BJ (cell line): ENCODE measurements around the gene KRTAP10-11. TPM values are rescaled to one million over a fixed set of nuclear protein-coding genes. Genes with fewer than 3 reads are reported as not detected.

Experiments used
- CTCF ChIA-PET: fragments of 350-600 bp; formaldehyde crosslinking; extraction: SDS; loops from one replicate; lab custom pipeline; 2021; ENCODE audit warnings: antibody characterized with exemption, inconsistent platforms; lab: Yijun Ruan, JAX
- POLR2A ChIA-PET: fragments of 300-600 bp; sonication (Branson Sonifier 250); formaldehyde crosslinking; extraction: SDS; loops from one replicate; lab custom pipeline; 2021; ENCODE audit warnings: antibody characterized with exemption; lab: Charles Lee
- DNase-seq: peaks from one replicate; pipeline ENCODE4 v3.0.0-alpha.2; 2011; ENCODE audit warnings: low read depth
- H3K27me3 ChIP-seq: 2 replicates; pipeline ENCODE4 v1.6.0; 2011; ENCODE audit warnings: low read length; ENCODE audit not compliant: control insufficient read depth, insufficient read depth
- H3K36me3 ChIP-seq: 2 replicates; pipeline ENCODE4 v1.5.1; 2011; ENCODE audit warnings: low read length; ENCODE audit not compliant: control insufficient read depth, insufficient read depth
- H3K4me3 ChIP-seq: 2 replicates; pipeline ENCODE4 v1.5.1; 2011; ENCODE audit warnings: low read depth, mild to moderate bottlenecking, control low read depth, low read length
- polyA plus RNA-seq: library from polyadenylated mRNA; depleted of rRNA; stranded (reverse); fragments of >200 nt; gene quantifications from 2 replicates; pipeline ENCODE4 v1.2.3, GENCODE V29; 2011; rRNA removed
- small RNA-seq: library from RNA; depleted of rRNA; stranded (forward); fragments of <200 nt; gene quantifications from one replicate; pipeline ENCODE3, GENCODE V24; 2012; ENCODE audit warnings: low replicate concordance, low read depth; ENCODE audit not compliant: insufficient read length
- TF ChIP-seq, protein P1 (sequence below): IDR thresholded peaks from 2 replicates; pipeline ENCODE4 v1.5.1; 2011; ENCODE audit warnings: low read depth, mild to moderate bottlenecking, control low read depth, inconsistent platforms, low read length, moderate library complexity; ENCODE audit not compliant: insufficient read depth

The KRTAP10-11 gene
- polyA plus RNA-seq, 1 experiment: not detected

- TF ChIP-seq, protein P1, sequence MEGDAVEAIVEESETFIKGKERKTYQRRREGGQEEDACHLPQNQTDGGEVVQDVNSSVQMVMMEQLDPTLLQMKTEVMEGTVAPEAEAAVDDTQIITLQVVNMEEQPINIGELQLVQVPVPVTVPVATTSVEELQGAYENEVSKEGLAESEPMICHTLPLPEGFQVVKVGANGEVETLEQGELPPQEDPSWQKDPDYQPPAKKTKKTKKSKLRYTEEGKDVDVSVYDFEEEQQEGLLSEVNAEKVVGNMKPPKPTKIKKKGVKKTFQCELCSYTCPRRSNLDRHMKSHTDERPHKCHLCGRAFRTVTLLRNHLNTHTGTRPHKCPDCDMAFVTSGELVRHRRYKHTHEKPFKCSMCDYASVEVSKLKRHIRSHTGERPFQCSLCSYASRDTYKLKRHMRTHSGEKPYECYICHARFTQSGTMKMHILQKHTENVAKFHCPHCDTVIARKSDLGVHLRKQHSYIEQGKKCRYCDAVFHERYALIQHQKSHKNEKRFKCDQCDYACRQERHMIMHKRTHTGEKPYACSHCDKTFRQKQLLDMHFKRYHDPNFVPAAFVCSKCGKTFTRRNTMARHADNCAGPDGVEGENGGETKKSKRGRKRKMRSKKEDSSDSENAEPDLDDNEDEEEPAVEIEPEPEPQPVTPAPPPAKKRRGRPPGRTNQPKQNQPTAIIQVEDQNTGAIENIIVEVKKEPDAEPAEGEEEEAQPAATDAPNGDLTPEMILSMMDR: no peak
- no peak overlapping the region for H3K4me3 ChIP-seq
- no peaks in the 10 kb centered on the region for H3K36me3 ChIP-seq
- DNase-seq: no peak
- H3K27me3 ChIP-seq: peaks cover 5% of the 10 kb centered on the region
- CTCF ChIA-PET: no interaction called here
- POLR2A ChIA-PET: no interaction called here
Measured at GRCh38 chr21:44692798-44693512, 46.7 kb downstream of the KRTAP10-11 start.

- H3K27me3 ChIP-seq: peaks cover 10% of the 10 kb centered on the region
Measured at GRCh38 chr21:44694776-44695175, 48.6 kb downstream of the KRTAP10-11 start.

DNA sequence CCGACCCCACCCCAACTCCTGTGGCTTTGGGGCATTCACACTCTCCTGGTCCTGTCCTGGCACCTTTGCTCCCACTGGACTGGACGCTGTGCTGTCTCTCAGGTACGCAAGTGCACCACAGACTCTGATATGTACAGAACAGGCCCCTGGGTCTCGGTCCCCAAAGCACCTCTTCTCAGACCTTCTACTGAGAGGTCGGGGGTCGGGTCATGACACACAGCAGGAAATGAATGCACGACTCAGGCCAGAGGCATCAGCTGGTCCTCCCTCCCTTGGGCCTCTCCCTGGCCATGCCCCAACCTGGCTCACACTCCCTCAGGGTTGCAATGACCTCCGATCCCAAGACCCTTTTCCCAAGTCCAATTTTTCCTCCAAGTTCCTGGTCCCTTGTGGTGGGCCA lies 49.0 kb downstream of the KRTAP10-11 start:
- CTCF ChIA-PET: no interaction called here
- no peak overlapping the region for H3K4me3 ChIP-seq
- POLR2A ChIA-PET: no interaction called here

More at GRCh38 chr21:44694776-44695175, 48.6 kb downstream of the KRTAP10-11 start:
- H3K4me3 ChIP-seq: no peak overlapping the region
- TF ChIP-seq, protein P1: no peak
- POLR2A ChIA-PET: no interaction called here
- CTCF ChIA-PET: no interaction called here
- no peaks in the 10 kb centered on the region for H3K36me3 ChIP-seq
- DNase-seq: no peak

DNA sequence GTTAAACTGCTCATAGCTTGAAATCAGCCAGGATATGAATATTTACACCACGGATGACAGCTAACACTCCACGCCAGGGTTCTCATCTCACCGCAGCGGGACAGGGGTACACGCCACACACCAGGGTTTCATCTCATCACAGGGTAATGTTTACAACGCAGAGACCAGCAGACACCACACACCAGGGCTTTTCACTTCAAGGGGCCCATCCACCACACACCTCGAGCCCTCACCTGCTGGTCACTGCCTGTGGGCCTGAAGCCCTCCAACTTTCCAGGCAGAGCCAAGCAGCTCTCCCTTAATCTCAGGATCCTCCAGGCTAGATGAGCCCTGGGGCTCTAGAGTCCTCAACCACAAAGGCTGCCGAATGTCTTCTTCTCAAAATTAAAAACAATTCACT lies 49.4 kb downstream of the KRTAP10-11 start:
- TF ChIP-seq, protein P1: no peak
- H3K4me3 ChIP-seq: no peak overlapping the region
- POLR2A ChIA-PET: no interaction called here
- H3K27me3 ChIP-seq: peaks cover 12% of the 10 kb centered on the region
- DNase-seq: no peak
- CTCF ChIA-PET: no interaction called here
- no peaks in the 10 kb centered on the region for H3K36me3 ChIP-seq

More for the DNA sequence above, 49.0 kb downstream of the KRTAP10-11 start:
- Histone ChIP-seq H3K36me3 (no peaks in the 10 kb centered on the region), H3K27me3 (peaks cover 10% of the 10 kb centered on the region)
- TF ChIP-seq, protein P1: no peak
- no peak for DNase-seq

GRCh38 chr21:44696572-44696971 lies 50.4 kb downstream of the KRTAP10-11 start:
- Histone ChIP-seq H3K36me3 (no peaks in the 10 kb centered on the region), H3K27me3 (peaks cover 14% of the 10 kb centered on the region), H3K4me3 (no peak overlapping the region)
- ChIA-PET CTCF (no interaction called here), POLR2A (no interaction called here)
- TF ChIP-seq, protein P1: no peak
- no peak for DNase-seq

Small RNAs within 50 kb of the gene (small RNA-seq; reads per million reads assigned to genes)
- not detected for gene KRTAP12-6P

Other genes starting within 250 kb of the KRTAP10-11 start
- gene LRRC3, start 190.9 kb upstream of the KRTAP10-11 start, polyA plus RNA-seq: 0.42 and 0.59 TPM in 2 replicates
- not detected in 2 replicates for gene KRTAP10-1, start 106.2 kb upstream of the KRTAP10-11 start, polyA plus RNA-seq
- not detected in 2 replicates for gene KRTAP10-2, start 94.9 kb upstream of the KRTAP10-11 start, polyA plus RNA-seq
- gene KRTAP10-3, start 87.6 kb upstream of the KRTAP10-11 start, polyA plus RNA-seq: not detected in 2 replicates
- not detected in 2 replicates for gene KRTAP10-4, start 72.7 kb upstream of the KRTAP10-11 start, polyA plus RNA-seq
- gene KRTAP10-5, start 65.8 kb upstream of the KRTAP10-11 start, polyA plus RNA-seq: not detected in 2 replicates
- gene KRTAP10-6, start 53.9 kb upstream of the KRTAP10-11 start, polyA plus RNA-seq: not detected in 2 replicates
- not detected in 2 replicates for gene KRTAP10-7, start 45.8 kb upstream of the KRTAP10-11 start, polyA plus RNA-seq
- gene KRTAP10-8, start 34.3 kb upstream of the KRTAP10-11 start, polyA plus RNA-seq: not detected in 2 replicates
- gene KRTAP10-9, start 19.3 kb upstream of the KRTAP10-11 start, polyA plus RNA-seq: not detected in 2 replicates
- not detected in 2 replicates for gene KRTAP10-10, start 9.1 kb upstream of the KRTAP10-11 start, polyA plus RNA-seq
- not detected in 2 replicates for gene KRTAP12-4, start 8.2 kb downstream of the KRTAP10-11 start, polyA plus RNA-seq
- gene KRTAP12-3, start 11.5 kb downstream of the KRTAP10-11 start, polyA plus RNA-seq: not detected in 2 replicates
- not detected in 2 replicates for gene KRTAP12-2, start 20.5 kb downstream of the KRTAP10-11 start, polyA plus RNA-seq
- not detected in 2 replicates for gene KRTAP12-1, start 35.7 kb downstream of the KRTAP10-11 start, polyA plus RNA-seq
- not detected in 2 replicates for gene KRTAP10-12, start 50.8 kb downstream of the KRTAP10-11 start, polyA plus RNA-seq
- gene TSPEAR, start 65.2 kb downstream of the KRTAP10-11 start, polyA plus RNA-seq: not detected in 2 replicates
- gene UBE2G2, start 155.4 kb downstream of the KRTAP10-11 start, polyA plus RNA-seq: 67.6 and 93.2 TPM in 2 replicates
- gene SUMO3, start 171.6 kb downstream of the KRTAP10-11 start, polyA plus RNA-seq: 82.6 and 111 TPM in 2 replicates
- gene PTTG1IP, start 227.3 kb downstream of the KRTAP10-11 start, polyA plus RNA-seq: 234 and 249 TPM in 2 replicates